Hematopoietic multipotent progenitor cell (in vitro differentiated cells): Measurements from ENCODE around the gene RAB12. TPM values are rescaled to one million over a fixed set of nuclear protein-coding genes. Genes with fewer than 3 reads are reported as not detected.
"Not testable (repeated sequence)": the region's sequence is repeated elsewhere in the genome, so short reads cannot be mapped to it uniquely, and the experiment has no call there.

Source experiments
- DNase-seq, 3 donors: peaks; one replicate each; pipeline ENCODE4 v3.0.0-alpha.2; 2011 to 2015; ENCODE audit warnings: low read depth in 2 of 3, low spot score in 2 of 3
- total RNA-seq: library from RNA; depleted of rRNA; stranded (reverse); fragments of >200 nt; gene quantifications from one replicate; pipeline ENCODE4 v1.2.3, GENCODE V29; 2012

RAB12 gene
- total RNA-seq, 1 donor, result 4.8 TPM

DNA sequence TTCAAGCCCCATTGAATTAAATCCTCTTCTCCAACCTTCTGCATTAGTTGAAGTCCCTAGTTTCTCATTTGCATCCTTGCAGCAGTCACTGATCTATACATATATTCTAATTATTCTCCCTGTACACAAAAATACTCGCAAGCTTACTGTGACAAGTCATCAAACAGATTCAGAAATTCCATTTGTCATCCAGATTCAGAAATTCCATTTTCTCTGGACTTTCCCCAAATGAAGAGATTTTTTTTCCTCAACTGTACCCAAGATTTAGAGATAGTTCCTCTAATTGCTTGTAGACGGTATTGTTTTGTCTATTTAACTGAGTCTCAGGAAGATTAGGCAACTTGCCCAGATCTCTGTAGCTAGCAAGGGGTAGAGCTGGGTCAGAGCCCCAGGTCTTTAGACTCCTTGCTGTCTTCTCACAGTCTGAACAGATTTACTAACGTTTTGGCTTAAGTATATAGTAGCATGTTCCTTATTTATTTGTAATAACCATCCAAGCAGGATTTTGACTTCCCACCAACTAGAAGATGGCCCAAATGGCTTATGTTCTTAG is 34.2 kb downstream of the RAB12 start:
- DNase-seq, result no peak

- not testable (repeated sequence) for DNase-seq
These were observed 38.1 kb downstream of the RAB12 start for GRCh38 chr18:8647359-8647758.

DNA sequence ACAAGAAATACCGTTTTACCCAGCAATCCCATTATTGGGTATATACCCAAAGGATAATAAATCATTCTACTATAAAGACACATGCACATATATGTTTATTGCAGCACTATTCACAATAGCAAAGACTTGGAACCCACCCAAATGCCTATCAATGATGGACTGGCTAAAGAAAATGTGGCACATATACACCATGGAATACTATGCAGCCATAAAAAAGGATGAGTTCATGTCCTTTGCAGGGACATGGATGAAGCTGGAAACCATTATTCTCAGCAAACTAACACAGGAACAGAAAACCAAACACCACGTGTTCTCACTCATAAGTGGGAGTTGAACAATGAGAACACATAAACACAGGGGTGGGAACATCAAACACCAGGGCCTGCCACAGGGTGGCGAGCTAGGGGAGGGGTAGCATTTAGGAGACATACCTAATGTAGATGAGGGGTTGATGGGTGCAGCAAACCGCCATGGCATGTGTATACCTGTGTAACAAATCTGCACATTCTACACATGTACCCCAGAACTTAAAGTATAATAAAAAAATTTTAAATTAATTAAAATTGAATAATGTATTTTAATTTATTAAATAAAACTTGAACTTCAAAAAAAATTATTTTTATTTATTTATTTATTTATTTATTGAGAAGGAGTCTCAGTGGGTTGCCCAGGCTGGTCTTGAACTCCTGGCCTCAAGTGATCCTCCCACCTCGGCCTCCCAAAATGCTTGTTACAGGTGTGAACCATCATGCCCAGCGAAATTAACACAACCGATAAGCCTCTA is 42.4 kb downstream of the RAB12 start:
- not testable (repeated sequence) for DNase-seq

- DNase-seq, result peak in 1 of 3 donors; percentile 33
These were observed 45.5 kb downstream of the RAB12 start for GRCh38 chr18:8654503-8655451.

GRCh38 chr18:8656232-8656631 is 47.0 kb downstream of the RAB12 start:
- no peak for DNase-seq

- no peak for DNase-seq
These were observed 48.0 kb downstream of the RAB12 start for GRCh38 chr18:8657050-8657820.

DNA sequence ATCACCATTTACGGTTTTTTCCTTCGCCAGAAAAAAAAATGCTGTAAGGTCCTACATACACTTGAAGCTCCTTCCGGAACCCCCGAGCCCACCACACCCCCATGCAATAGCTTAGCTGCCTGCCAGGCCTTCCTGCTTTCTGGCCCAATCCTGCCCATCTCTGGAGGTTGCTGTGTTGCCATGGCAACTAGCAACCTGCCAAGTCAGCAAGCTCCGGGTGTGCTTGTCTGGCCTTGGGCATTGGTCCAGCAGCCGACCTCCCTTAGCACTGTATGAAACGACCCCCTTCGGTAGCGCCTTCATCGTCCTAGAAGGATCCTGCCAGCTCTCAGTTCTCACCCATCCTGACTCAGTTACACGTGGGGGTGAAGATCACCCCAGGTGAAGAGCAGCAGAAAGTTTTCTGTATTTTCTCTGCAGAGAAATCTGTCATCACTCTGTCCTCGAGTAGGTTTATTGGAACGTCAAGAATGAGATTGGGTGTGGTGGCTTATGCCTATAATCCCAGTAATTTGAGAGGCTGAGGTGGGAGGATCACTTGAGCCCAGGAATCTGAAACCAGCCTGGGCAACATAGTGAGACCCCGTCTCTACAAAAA is 48.7 kb downstream of the RAB12 start:
- DNase-seq, result no peak

- DNase-seq, result no peak
These were observed 49.7 kb downstream of the RAB12 start for GRCh38 chr18:8658858-8659485.

DNA sequence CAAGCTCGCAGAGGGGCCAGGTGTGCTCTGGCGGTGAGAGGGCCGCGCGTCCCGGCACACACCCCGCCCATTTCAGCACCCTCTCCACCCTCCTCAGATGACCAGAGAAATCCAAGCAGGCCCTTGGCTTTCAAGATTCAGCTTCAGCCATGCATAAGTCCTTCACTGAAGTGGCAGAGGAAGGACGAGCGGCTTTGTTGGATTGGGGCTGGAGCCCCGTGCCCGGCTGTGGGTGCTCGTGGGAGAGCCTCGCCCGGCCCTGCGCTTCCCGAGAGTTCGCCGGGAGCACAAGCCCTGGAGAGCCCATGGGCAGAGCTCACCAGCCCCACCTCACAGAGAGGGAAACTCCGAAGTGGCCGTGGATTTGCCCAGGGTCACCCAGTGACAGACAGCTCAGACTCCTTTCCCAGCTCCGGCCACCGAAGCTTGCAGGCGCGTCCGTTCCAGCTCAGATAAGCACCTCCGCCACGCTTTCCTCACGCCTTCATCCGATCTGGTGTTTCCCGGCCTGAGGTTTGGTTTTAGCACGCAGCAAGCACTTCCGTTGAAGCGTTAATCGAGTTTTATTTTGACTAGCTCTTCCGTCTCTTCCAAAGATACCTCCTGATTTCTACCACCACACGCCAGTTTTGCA is 50.5 kb downstream of the RAB12 start:
- no peak for DNase-seq

- no peak for DNase-seq
These were observed 51.1 kb downstream of the RAB12 start for GRCh38 chr18:8660316-8660715.

DNA sequence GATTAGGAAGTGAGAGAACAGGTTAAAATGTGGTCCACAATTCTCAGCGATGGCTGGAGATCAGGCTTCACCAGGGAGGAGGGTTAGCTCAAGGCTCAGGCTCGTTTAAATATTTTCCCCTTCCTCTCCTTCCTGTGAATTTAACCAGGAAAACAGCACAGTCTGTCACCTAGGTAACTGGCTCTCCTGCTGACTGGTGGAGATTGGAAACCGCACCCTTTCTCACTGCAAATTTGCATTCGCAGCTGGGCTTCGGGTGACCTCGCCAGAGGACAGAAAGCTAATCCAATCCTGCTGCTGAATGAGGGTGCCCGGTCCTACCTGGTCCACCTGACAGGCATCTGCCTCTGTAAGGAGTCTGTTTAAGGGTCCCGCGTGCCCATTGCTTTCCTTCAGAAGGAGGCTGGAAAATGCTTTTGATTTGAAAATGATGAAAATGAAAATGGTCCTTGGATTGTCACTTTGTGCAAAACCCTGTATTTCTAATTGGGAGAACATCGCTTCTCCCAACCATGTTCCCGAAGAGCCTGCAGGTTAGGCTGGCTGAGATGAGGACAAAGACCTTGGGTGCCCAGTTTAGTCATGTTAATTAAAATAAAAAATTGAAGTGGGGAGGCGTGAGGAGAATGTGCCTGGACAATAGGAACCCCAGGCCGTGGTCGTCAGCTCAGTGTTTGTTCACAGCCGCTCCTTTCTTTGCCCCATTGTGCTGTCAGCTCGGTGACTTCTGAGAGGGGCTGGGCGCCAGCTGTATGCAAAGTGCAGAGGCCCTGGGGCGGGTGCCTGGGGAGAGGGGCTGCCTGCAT is 52.7 kb downstream of the RAB12 start:
- no peak for DNase-seq

GRCh38 chr18:8662560-8663255 is 53.5 kb downstream of the RAB12 start:
- no peak for DNase-seq

- DNase-seq, result no peak
These were observed 58.6 kb downstream of the RAB12 start for GRCh38 chr18:8667846-8668245.

GRCh38 chr18:8668381-8668780 is 59.1 kb downstream of the RAB12 start:
- DNase-seq, result no peak

GRCh38 chr18:8669571-8669970 is 60.3 kb downstream of the RAB12 start:
- DNase-seq, result no peak

DNA sequence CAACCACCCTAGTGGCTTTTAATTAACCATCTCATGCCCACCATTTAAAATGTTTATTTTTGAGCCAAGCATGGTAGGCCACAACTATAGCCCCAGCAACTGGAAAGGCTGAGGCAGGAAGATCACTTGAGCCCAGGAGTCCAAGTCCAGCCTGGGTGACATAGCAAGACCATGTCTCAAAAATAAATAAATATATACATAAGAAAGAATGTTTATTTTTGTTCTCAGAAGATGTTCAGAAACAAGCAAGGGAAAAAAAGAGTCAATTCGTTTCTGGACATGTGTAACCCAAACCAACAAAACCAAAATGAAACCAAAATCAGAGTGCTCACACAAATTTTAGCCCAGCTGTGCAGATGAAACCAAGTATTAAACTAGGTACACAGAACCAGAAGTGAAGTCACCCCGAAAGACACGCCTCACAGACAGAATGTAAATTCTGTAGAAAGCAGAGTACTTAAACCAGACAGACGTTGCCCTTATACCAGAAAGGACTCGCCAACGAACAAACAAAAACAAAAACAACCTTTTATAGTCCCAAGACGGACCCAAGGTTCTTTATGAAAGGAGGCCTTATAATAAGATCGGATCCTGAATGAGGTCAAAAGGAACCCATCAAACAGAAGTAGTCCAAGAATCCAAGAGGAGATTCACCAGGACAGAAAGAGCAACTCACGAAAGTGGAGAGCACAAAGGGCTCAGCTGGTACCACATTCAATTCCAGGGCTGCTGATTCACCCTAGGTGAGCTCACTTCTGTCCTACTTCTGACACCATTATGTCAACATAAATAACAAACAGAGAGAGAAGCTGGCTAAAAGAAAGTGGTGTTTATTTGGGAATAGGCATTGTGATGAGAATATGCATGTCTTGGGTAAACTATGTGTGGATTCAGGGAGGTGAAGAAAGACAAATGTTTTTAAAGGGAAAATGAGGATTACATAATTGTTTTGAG is 64.3 kb downstream of the RAB12 start:
- no peak for DNase-seq

DNA sequence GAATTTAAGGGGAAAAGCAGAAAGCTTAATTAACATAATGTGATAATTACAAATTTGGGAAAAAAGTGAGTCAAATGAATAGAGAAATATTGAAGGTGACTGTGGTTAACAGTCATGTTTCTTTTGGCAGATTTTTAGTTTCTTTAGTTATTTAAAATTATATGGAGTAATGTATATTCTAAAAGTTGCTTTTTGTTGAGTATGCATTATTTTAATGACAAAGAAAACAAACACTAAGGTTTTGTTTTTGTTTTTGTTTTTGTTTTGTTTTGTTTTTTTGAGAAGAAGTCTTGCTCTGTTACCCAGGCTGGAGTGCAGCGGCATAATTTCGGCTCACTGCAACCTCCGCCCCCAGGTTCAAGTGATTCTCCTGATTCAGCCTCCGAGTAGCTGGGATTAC is 65.8 kb downstream of the RAB12 start:
- no peak for DNase-seq
